ENCODE data around the gene AHI1. TPM values are rescaled to one million over a fixed set of nuclear protein-coding genes. Genes with fewer than 3 reads are reported as not detected.
A peak's percentile ranks its signal among the peaks of the same experiment; 100 is the strongest.

The AHI1 gene
- total RNA-seq, 2 experiments from 2014 or later, result 21.4 to 33.9 TPM

- H3K9me3 ChIP-seq (ENCODE audit: low read length), result no peaks in the 10 kb centered on the region; the same call in 1 of the 2 replicates
- peak overlapping the region; percentile 60 for H3K4me2 ChIP-seq (ENCODE audit: low read length)
- ChIA-PET CTCF (ENCODE audit: unreplicated experiment) (interaction anchor here (1.5 kb wide), 1 partner anchor 13 kb away, joined by 5 read pairs; no protein-coding TSS in a partner anchor), POLR2A (interaction anchor here (0.6 to 2.7 kb wide), 12 partner anchors 13 to 1024 kb away, joined by 3 to 17 read pairs (median 4); no protein-coding TSS in a partner anchor)
- DNase-seq (ENCODE audit: low spot score), result peak; percentile 93
- no peaks in the 10 kb centered on the region for H3K9me2 ChIP-seq (ENCODE audit: insufficient read depth, low read length)
- intact Hi-C loops (cut with micrococcal nuclease; ENCODE audit: unreplicated experiment), result loop anchor here (2.0 kb wide), 2 partner anchors 84 to 156 kb away; no protein-coding TSS in a partner anchor
- no peaks in the 10 kb centered on the region for H3K79me2 ChIP-seq (ENCODE audit: insufficient read depth, low read depth, low read length)
- H3K4me1 ChIP-seq (ENCODE audit: insufficient read depth, low read length, poor library complexity, severe bottlenecking), result peaks cover 90% of the 10 kb centered on the region
- H2AFZ ChIP-seq (ENCODE audit: low read length), result peak overlapping the region; percentile 3; the same call in 1 of the 2 replicates
- no peaks in the 10 kb centered on the region for H4K20me1 ChIP-seq (ENCODE audit: insufficient read depth, low read length)
- 0 out of 2 replicates have a peak, but pooled peaks cover 3% of the 10 kb centered on the region for H3K36me3 ChIP-seq (ENCODE audit: insufficient read depth, low read length)
- TF ChIP-seq CTCF (conservative IDR thresholded peaks at IDR 0.05; ENCODE audit: low read length) (no peak), EZH2phosphoT487 (IDR thresholded peaks at IDR 0.05; ENCODE audit: borderline replicate concordance, low read depth, low read length) (no peak)
- H3K4me3 ChIP-seq (ENCODE audit: low read depth, low read length, poor library complexity, severe bottlenecking), result peak overlapping the region; percentile 31
- no TSS peak for BruUV-seq (replicated peaks)
- peak overlapping the region; percentile 92 for H3K27ac ChIP-seq (ENCODE audit: low read depth, low read length, poor library complexity, severe bottlenecking)
Measured at GRCh38 chr6:135266675-135267074, 230.9 kb downstream of the AHI1 start.

GRCh38 chr6:135265278-135265677, 232.3 kb downstream of the AHI1 start:
- Histone ChIP-seq H3K9me3 (ENCODE audit: low read length) (no peaks in the 10 kb centered on the region; the same call in 1 of the 2 replicates), H4K20me1 (ENCODE audit: insufficient read depth, low read length) (no peaks in the 10 kb centered on the region), H2AFZ (ENCODE audit: low read length) (peak overlapping the region; percentile 85), H3K4me3 (ENCODE audit: low read depth, low read length, poor library complexity, severe bottlenecking) (peak overlapping the region; percentile 13), H3K27ac (ENCODE audit: low read depth, low read length, poor library complexity, severe bottlenecking) (peak overlapping the region; percentile 92), H3K36me3 (ENCODE audit: insufficient read depth, low read length) (0 out of 2 replicates have a peak, but pooled peaks cover 3% of the 10 kb centered on the region), H3K4me1 (ENCODE audit: insufficient read depth, low read length, poor library complexity, severe bottlenecking) (peaks cover 76% of the 10 kb centered on the region), H3K9me2 (ENCODE audit: insufficient read depth, low read length) (no peaks in the 10 kb centered on the region), H3K4me2 (ENCODE audit: low read length) (peak overlapping the region; percentile 42), H3K79me2 (ENCODE audit: insufficient read depth, low read depth, low read length) (no peaks in the 10 kb centered on the region)
- TF ChIP-seq CTCF (conservative IDR thresholded peaks at IDR 0.05; ENCODE audit: low read length), result peak; percentile 71
- TF ChIP-seq EZH2phosphoT487 (IDR thresholded peaks at IDR 0.05; ENCODE audit: borderline replicate concordance, low read depth, low read length), result no peak
- ChIA-PET CTCF (ENCODE audit: unreplicated experiment) (no interaction called here), POLR2A (interaction anchor here (0.6 to 1.5 kb wide), 10 partner anchors 15 to 164 kb away, joined by 3 to 5 read pairs (median 4); no protein-coding TSS in a partner anchor)
- BruUV-seq (replicated peaks), result no TSS peak
- peak; percentile 88 for DNase-seq (ENCODE audit: low spot score)
- intact Hi-C loops (cut with micrococcal nuclease; ENCODE audit: unreplicated experiment), result no loop called here
